NCI-H1105 treated with DMSO at 0.1 percent for 48 hours (cell line): ENCODE results near the gene LDB3.

Source experiments
- DNase-seq: peaks from one replicate; lab custom pipeline; 2025; lab: John Stamatoyannopoulos, UW

LDB3 gene

DNA sequence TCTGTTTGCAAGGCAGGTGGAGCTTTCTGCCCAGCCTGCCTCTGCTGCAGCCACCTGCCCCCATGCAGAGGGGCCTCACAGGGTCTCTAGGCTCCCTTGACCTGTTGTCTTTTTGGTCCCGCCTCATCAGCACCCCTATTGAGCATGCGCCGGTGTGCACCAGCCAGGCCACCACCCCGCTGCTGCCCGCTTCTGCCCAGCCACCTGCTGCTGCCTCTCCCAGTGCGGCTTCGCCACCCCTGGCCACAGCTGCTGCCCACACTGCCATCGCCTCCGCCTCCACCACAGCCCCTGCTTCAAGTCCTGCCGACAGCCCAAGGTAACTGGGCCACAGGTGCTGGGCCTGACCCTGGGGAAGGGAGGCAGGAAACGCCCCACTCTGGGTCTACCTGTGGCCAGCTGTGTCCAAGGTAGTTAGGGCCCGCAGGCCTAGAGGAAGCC is 38.1 kb downstream of the LDB3 start:
- no peak for DNase-seq

GRCh38 chr10:86706977-86707376 is 38.7 kb downstream of the LDB3 start:
- no peak for DNase-seq

DNA sequence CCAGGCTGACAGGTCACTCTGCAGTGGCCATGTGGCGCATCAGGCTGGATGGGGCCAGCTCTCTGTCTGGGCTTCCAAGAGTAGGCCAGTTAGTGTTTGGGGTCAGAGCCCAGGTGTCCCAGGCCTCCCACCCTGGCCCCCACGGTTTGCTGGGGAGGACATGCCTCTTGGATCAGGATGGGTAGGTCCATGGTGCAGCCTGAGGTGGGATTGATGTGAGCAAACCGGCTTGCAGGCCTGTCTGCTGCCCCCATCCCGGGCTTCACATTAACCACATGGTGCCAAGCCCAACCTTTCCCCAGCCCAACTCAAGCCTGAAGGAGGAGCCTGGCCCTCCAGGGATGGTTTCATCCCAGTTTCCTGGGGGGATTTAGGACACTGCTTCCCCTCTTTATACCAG is 39.2 kb downstream of the LDB3 start:
- DNase-seq = no peak

GRCh38 chr10:86708068-86708782 is 39.9 kb downstream of the LDB3 start:
- no peak for DNase-seq

GRCh38 chr10:86708783-86709380 is 40.6 kb downstream of the LDB3 start:
- DNase-seq = no peak

DNA sequence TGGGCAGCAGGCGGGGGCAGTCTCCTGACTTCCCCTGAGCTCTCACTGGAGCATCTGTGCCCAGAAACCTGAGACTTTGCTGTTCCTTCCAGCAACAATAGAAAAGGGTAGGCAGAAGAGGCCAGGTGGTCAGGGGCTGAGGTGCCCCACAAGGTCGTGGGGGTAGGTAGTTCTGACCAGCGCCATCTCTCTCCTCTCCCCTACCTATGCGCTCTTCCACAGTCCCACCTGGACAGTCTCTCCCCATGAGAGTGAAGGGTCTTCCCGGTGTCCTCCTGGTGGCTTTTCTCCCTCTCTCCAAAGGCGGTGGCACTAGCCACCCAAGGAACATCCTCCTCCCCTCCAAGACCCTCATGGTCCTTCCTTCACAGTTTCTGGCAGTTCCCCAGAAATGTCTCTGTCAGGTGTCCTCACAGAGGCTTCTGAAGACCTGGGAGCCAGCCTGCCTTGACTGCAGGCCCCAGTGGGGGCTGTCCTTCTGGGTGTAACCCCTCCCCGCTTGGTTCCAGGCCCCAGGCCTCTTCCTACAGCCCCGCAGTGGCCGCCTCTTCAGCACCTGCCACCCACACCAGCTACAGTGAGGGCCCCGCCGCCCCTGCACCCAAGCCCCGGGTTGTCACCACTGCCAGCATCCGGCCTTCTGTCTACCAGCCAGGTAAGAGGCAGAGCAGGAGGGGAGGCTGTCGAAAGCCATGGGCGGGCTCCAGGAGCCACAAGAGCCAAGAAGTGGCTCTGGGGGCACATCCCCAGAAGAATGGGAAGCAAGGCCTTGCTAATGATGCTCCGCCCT is 41.3 kb downstream of the LDB3 start:
- no peak for DNase-seq

DNA sequence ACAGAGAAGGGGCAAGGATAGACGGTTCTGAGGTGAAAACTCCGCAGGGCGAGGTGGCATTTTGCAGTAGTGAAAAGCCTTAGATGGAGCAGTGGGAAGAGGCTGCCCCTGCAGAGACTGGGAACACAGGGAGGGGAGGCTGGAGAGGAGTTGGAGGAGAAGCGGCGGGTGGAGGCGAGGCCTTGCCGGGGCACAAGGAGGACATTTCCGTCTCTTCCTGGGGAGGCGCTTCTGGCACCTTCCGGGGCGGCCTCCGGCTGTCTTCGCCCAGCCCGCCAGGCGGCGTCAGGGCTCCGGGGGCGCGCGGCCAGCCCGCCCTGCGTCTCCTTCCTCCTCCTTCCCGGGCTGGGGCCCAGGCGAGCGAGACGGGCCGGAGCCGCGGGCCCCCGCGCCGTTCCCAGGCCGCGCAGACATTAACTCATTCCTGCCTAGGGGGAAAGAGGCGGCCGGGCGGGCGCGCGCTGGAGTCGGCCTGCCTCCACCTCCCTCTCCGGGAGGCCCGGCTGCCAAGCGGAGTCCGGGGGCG is 42.7 kb downstream of the LDB3 start:
- peak; percentile 61 for DNase-seq

DNA sequence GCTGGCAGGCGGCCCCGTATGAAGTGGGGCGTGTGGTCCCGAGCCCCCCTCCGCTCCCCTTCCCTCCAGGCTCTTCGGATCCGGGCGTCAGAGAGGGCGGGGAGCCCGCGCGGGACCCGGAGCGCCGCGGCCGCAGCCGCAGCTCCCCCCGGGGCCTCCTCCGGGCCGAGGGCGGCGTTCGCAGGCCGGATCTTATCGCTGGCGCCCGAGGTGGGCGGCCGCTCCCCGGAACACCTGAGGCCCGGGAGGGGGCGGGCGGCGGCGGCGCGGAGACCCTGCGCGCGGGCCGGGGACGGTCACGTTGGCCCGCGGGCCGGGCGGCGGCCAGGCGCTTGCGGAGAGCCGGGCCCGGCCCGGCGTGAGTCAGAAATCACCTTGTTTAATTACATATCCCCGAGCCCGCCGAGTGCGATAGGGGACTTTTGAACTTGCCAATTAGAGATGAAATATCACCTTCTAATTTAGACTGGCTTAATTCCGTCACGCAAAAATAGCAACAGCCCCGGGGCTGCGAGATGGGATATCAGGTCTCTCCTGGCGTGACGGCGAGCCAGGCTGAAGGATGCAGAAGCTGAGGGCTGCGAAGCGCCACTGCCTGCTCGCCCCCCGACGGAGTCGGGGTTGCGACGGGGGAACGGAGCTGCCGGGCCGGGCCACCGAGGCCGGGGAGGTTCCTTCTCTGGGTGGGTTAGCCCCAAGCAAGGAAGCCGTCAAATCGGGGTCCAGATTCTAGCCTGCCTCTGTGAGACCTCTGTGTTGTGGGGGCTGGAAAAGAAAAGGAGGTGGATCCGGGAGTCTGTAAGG is 43.4 kb downstream of the LDB3 start:
- peak; percentile 33 for DNase-seq

GRCh38 chr10:86712317-86712707 is 44.0 kb downstream of the LDB3 start:
- peak; percentile 19 for DNase-seq

DNA sequence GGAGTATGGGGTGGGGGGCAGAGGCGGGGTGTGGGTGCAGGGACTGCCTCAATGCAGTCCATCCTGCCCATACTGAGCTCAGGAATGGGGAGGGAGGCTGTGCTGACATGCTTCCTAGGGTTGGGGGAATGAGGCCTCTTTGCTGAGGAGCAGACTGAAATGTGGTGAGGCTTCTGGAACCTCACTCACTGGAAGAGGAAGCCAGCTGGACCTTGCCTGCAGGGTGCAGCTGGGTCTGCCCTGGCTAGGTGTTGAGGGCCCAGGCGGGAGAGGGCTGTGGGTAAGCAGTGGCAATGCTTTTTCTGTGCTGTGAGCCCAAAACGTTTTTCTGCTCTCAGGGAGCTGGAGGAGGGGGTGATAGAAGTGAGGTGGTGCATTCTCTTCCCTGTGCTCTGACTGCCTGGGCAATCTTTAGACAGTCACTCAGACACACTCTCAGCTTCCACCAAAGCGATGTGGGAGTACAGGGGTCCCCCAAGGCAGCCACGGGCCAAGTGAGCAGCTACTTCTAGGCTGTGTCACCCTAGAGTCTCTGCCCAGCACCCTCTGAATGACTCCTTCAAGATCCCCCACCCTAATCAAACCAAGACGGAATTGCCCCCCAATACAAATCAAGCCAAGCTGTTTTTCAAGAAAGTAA is 47.0 kb downstream of the LDB3 start:
- no peak for DNase-seq

DNA sequence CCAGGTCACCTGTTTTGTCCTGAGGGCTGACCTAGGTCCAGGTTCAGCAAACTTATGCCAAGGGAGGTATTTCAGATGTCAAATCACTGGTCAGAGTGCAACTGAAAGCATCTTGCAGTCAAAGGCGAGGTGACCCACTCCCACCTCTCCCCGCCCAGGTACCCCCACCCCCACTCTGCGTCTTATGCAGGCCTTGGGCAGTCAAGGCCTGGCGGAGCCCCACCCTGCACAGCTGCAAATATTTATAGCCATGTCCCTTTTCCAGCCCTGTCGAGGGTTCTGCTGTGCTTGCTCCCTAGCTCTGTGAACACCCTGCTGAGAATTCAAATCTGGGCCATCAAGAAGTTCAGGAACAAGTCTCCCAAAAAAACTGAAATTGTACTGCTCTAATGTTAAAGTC is 47.5 kb downstream of the LDB3 start:
- no peak for DNase-seq

- no peak for DNase-seq
Measured at GRCh38 chr10:86716466-86716865, 48.2 kb downstream of the LDB3 start.

- no peak for DNase-seq
Measured at GRCh38 chr10:86718556-86718955, 50.2 kb downstream of the LDB3 start.

DNA sequence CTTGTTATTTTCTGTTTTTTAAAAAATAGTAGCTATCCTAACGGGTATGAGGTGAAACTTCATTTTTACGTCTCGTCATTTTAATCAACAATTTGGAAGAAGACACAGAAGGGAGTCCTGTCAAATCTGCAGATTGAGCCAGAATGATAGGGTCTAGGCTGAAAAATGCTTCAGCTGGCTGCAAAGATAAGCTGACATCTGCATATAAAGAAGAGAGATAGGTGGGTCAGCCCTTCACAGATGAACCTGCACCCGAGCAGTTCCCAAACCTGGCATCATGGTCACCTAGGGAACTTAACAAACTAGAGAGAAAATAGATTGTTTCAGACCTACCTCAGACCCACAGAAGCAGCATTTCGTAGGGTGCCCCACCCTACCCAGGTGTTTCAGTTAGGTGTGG is 52.9 kb downstream of the LDB3 start:
- DNase-seq = no peak

DNA sequence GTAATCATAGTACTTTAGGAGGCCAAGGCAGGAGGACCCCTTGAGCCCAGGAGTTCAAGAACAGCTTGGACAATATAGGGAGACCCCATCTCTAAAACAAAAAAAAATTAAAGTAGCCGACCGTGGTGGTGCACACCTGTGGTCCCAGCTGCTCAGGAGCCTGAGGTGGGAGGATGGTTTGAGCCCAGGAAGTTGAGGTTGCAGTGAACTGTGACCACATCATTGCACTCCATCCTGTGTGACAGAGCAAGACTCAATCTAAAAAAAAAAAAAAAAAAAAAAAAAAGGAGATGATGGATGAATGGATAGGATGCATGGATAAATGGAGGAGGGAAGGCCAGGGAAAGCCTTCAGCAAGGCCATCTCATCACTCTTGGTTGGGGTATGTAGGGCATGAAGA is 54.7 kb downstream of the LDB3 start:
- DNase-seq = no peak

- DNase-seq = no peak
Measured at GRCh38 chr10:86724445-86724844, 56.1 kb downstream of the LDB3 start.

- no peak for DNase-seq
Measured at GRCh38 chr10:86725980-86726676, 57.8 kb downstream of the LDB3 start.

DNA sequence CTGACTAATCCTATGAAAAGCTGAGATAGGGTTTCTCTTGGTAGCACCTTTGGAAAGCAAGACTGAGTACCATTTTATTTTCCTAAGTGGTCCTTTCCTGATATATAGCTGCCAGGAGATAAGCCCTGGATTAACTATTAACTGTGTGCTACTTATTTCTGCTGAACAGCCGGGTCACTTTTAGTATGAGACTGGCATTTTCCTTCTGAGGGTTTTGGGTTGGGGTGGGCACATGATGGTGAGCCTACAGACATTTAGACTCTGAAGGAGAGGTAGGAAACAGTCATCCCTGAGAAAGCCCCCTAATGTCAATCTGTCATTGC is 58.3 kb downstream of the LDB3 start:
- no peak for DNase-seq

DNA sequence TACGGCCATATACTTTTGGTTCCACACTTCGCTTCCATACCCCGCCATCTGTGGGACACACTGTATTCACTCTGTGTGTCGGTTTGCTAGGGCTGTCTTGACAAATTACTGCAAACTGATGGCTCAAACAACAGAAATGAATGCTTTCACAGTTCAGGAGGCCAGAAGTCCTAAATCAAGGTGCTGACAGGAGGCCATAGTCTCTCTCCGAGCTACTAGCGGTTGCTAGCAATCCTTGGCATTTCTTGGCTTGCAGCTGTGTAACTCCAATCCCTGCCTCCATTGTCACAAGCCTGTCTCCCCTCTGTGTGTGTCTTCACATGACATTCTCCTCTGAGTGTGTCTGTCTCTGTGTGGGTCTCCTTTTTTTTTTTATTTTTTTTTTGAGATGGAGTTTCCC is 59.2 kb downstream of the LDB3 start:
- no peak for DNase-seq

GRCh38 chr10:86728056-86728455 is 59.7 kb downstream of the LDB3 start:
- DNase-seq = no peak

DNA sequence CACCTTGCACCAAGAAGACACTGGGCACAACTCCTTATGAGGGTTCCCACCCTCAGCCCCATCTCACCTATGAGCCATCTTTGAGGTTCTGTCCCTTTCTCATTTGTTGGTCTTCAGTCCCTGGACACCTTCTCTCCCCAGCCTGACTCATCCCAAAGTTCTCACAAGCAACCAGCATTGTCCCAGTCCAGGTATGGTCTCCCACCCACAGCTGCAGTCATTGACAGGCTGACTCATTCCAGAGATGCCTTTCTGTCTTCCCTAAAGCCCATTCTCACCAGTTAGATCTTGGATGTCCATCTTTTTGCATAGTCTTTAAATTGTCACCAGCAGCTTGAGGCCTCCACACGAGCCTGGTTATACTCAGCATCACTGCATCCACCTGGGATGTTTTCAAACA is 61.4 kb downstream of the LDB3 start:
- no peak for DNase-seq
